ENCODE results near the gene OGT.
"Not testable (repeated sequence)": the region's sequence is repeated elsewhere in the genome, so short reads cannot be mapped to it uniquely, and the experiment has no call there.

OGT gene

GRCh38 chrX:71532753-71533425, at the start of gene OGT:
OGT (plus strand) TSS chrX:71533104; CDS start chrX:71533300, 196 bp downstream.
- no peaks in the 10 kb centered on the region for H3K36me3 ChIP-seq (ENCODE audit: control insufficient read depth, insufficient read depth, low read length)
- no peaks in the 10 kb centered on the region for H3K27me3 ChIP-seq (replicated peaks; ENCODE audit: control insufficient read depth, insufficient read depth, low read length)
- no peak for TF ChIP-seq CTCF (IDR thresholded peaks at IDR 0.05; ENCODE audit: insufficient read depth, low read length, poor library complexity, severe bottlenecking)
- peak within 1 kb of the TSS; percentile 76 for H3K4me3 ChIP-seq (replicated peaks; ENCODE audit: low read depth, low read length)
- DNase-seq (ENCODE audit: extremely low read depth, insufficient read length), result peak; percentile 93

GRCh38 chrX:71487814-71488213, 45.1 kb upstream of the OGT start:
- no peaks in the 10 kb centered on the region for H3K27me3 ChIP-seq (replicated peaks; ENCODE audit: control insufficient read depth, insufficient read depth, low read length)
- H3K4me3 ChIP-seq (replicated peaks; ENCODE audit: low read depth, low read length), result no peak overlapping the region
- DNase-seq (ENCODE audit: extremely low read depth, insufficient read length), result no peak
- H3K36me3 ChIP-seq (ENCODE audit: control insufficient read depth, insufficient read depth, low read length), result no peaks in the 10 kb centered on the region
- no peak for TF ChIP-seq CTCF (IDR thresholded peaks at IDR 0.05; ENCODE audit: insufficient read depth, low read length, poor library complexity, severe bottlenecking)

GRCh38 chrX:71489540-71489939, 43.4 kb upstream of the OGT start:
- Histone ChIP-seq H3K4me3 (replicated peaks; ENCODE audit: low read depth, low read length) (no peak overlapping the region), H3K27me3 (replicated peaks; ENCODE audit: control insufficient read depth, insufficient read depth, low read length) (no peaks in the 10 kb centered on the region), H3K36me3 (ENCODE audit: control insufficient read depth, insufficient read depth, low read length) (no peaks in the 10 kb centered on the region)
- DNase-seq (ENCODE audit: extremely low read depth, insufficient read length), result no peak
- TF ChIP-seq CTCF (IDR thresholded peaks at IDR 0.05; ENCODE audit: insufficient read depth, low read length, poor library complexity, severe bottlenecking), result no peak

GRCh38 chrX:71492231-71493065, 40.5 kb upstream of the OGT start:
- TF ChIP-seq CTCF (IDR thresholded peaks at IDR 0.05; ENCODE audit: insufficient read depth, low read length, poor library complexity, severe bottlenecking), result no peak
- DNase-seq (ENCODE audit: extremely low read depth, insufficient read length), result peak; percentile 61
- H3K36me3 ChIP-seq (ENCODE audit: control insufficient read depth, insufficient read depth, low read length), result no peaks in the 10 kb centered on the region
- H3K4me3 ChIP-seq (replicated peaks; ENCODE audit: low read depth, low read length), result no peak overlapping the region; the same call in 1 of the 2 replicates
- H3K27me3 ChIP-seq (replicated peaks; ENCODE audit: control insufficient read depth, insufficient read depth, low read length), result no peaks in the 10 kb centered on the region

GRCh38 chrX:71493111-71493613, 39.7 kb upstream of the OGT start:
- no peak for TF ChIP-seq CTCF (IDR thresholded peaks at IDR 0.05; ENCODE audit: insufficient read depth, low read length, poor library complexity, severe bottlenecking)
- no peak for DNase-seq (ENCODE audit: extremely low read depth, insufficient read length)
- no peak overlapping the region for H3K4me3 ChIP-seq (replicated peaks; ENCODE audit: low read depth, low read length)

GRCh38 chrX:71495979-71496378, 36.9 kb upstream of the OGT start:
- not testable (repeated sequence) for H3K36me3 ChIP-seq (ENCODE audit: control insufficient read depth, insufficient read depth, low read length); DNase-seq (ENCODE audit: extremely low read depth, insufficient read length)

More at GRCh38 chrX:71493111-71493613, 39.7 kb upstream of the OGT start:
- Histone ChIP-seq H3K27me3 (replicated peaks; ENCODE audit: control insufficient read depth, insufficient read depth, low read length) (no peaks in the 10 kb centered on the region), H3K36me3 (ENCODE audit: control insufficient read depth, insufficient read depth, low read length) (no peaks in the 10 kb centered on the region)

More at GRCh38 chrX:71495979-71496378, 36.9 kb upstream of the OGT start:
- not testable (repeated sequence) for H3K4me3 ChIP-seq (replicated peaks; ENCODE audit: low read depth, low read length); H3K27me3 ChIP-seq (replicated peaks; ENCODE audit: control insufficient read depth, insufficient read depth, low read length)

Measured in GM06990 (cell line).